GM18520 (cell line): ENCODE results near the gene NCOR1.
"Not testable (repeated sequence)": the region's sequence is repeated elsewhere in the genome, so short reads cannot be mapped to it uniquely, and the experiment has no call there.

Experiments used
- ATAC-seq: cut with Tn5 transposase; IDR thresholded peaks from one replicate; pipeline ENCODE4 v1.9.1; 2021; ENCODE audit not compliant: unreplicated experiment

The NCOR1 gene

DNA sequence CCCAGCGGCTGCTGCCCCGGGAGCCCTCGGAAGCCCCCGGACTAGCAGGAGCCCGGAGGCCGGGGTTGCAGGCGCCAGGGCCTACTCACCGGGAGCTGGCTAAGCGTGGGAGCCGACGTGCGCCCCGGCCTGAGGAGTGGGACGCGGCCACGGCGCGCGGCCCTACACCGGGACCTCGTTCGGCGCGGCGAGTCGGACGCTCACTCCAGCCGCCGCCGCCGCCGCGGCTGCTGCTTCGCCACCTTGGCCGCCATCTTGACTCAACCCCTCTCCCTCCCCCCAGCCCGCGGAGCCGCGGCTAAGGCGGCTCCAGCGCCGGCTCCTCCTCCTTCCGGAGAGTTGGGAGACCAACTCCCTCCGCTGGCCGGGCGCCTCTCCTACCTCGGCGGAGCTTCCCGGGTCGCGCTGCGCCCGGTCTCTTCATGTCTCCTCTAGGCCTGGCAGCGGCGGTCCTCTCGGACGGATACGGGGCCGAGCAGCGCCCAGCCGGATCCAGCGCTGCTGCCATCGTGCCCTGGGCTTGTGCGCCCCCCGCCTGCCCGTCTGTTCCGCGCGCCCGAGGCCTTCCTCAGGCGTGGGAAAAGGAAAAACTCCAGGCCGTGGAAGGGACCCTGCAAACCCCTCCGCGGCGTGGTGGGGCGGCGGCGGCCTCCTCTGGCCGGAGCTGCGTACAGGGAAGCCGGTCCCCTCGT, at the start of gene NCOR1:
TSS of gene NCOR1 (minus strand) at position 262 of the 692 bp plus-strand sequence. CDS start 20,965 bp downstream, outside the sequence.
- peak; percentile 67 for ATAC-seq

DNA sequence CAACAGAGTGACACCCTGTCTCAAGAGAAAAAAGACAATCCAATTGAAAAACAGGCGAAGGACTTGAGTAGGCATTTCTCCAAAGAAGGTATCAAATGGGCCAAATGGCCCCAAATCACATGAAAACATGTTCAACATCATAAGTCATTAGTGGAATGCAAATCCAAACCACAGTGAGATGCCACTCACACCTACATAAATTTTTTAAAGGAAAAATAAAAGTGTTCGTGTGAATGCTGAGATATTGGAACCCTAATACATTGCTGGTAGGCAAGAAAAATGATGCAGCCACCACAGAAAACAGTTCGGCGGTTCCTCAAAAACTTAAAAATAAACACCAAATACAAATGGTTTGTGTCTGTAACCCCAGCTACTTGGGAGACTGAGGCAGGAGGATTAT, 46.9 kb upstream of the NCOR1 start:
- no peak for ATAC-seq

DNA sequence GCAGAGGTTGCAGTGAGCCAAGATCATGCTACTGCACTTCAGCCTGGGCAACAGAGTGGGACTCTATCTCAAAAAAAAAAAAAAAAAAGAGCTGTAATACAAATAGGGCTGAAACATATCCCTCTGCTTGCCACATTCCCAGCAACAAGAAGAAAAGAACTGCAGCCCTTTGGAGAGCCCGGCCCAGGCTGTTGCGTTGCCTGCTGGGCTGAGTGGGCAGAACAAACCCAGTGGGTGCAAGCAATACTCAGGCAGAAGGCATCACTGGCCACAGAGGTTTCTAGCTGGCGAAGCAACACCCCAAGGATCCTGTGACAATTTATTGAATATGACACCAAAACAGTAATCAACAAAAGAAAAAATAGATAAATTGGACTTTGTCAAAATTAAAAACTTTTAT, 45.7 kb upstream of the NCOR1 start:
- no peak for ATAC-seq

DNA sequence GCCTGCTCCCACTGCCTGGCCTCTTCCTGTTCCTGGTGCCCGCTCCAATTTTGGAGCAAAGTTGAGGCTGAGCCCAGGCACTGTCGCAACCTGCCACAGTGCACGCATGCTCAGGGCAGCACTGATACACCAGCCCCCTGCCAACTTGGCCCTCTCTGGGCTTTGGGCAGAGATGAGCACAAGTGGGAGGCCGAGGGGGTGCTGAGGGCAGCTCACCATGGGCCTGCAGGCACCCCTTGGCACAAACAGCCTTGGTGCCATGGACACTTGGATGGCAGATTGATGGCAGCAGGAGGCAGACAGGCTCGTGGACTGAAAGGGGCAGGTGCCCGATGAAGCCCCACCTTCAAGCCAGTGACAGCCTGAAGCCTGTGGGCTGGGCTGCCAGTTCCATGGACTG, 44.6 kb upstream of the NCOR1 start:
- no peak for ATAC-seq

DNA sequence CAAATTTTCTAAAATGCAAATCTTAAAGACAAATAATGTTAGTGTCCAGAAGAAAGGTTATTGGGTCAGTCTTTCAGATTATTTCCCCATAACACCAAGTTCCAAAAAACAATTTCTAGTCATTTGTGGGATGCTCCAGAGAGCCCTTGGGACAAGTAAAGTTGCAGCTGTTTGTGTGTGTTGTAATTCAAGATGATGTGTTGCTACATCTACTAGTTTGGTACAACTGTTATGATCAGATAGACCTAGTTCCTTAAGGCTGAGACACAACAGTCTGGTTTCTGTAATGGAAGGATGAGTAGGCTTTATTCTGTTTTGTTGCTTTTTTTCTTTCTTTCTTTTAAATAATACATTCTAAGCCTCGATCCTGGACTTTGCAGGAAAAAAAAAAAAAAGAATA, 43.6 kb upstream of the NCOR1 start:
- ATAC-seq = no peak

DNA sequence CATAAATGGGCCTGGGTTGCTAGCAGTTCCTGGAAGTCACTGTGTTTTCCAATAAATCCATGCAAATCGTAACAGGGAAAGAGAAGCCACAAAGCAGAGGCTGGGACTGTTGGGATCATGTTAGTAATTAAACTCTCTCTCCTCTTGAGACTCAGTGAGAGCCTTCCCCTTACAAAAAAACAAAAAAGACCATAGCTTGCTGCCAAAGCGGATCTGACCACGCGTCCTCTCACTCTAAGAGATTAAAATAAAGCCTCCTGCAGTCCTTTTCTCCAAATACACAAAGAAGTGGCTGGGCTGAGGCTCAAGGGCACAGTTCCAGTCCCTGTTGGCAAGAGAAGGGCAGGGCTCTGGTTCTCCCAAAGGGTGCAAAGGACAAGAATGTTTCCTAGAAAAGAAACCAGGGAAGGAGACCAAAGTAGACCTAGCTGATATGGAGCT, 40.2 kb upstream of the NCOR1 start:
- no peak for ATAC-seq

DNA sequence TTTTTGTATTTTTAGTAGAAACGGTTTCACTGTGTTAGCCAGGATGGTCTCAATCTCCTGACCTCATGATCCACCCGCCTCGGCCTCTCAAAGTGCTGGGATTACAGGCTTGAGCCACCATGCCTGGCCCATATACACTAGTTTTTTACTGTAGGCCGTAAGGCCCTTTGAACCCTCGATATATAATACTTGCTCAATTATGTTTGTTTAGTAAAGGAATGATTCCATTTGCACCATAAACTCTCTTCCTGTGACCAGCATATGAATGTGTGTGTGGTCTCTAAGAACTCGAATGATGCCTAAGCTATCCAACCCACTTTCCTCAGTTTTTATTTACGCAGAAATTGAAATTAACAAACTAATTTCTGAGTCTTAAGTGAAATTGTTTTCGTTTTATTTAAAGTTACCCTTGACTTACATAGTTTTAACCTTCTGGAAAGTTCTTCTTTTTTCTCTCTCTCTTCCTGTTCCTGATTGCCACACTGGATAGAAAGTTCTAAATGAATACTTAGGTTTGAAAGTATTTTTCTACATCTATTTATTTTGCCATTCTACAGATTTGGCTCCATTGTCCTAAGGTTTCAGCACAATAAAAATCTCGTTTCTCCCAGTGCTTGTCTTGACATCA, 39.6 kb upstream of the NCOR1 start:
- no peak for ATAC-seq

DNA sequence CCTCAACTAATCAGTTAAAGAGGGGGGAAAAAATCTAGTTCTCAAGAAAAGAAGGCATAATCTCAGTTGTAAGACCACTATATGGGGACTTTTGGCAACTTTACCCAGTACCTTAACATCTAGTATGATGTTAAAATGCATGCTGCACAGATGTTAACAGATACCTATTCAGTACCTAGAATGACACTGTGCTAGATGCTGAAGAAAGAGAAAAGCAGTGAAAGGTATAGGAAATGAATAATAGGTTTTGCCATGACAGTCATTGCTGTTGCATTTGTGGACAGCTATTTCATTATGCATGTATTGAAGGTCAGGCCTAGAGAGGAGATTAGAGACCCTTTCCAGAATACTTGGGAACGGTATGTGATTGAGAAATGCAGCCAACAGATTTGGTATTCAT, 36.2 kb upstream of the NCOR1 start:
- no peak for ATAC-seq

DNA sequence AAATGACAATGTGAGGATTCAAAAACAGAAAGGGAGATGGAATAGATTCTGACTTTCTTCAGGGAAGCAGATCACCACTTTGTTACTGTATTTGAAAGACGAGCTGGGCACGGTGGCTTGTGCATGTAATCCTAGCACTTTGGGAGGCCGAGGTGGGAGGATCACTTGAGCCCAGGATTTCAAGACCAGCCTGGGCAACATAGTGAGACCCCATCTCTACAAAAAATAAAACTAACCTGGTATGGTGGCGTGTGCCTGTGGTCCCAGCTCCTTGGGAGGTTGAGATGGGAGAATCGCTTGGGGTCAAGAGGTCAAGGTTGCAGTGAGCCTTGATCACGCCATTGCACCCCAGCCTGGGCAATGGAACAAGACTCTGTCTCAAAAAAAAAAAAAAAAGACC, 35.7 kb upstream of the NCOR1 start:
- ATAC-seq = no peak

DNA sequence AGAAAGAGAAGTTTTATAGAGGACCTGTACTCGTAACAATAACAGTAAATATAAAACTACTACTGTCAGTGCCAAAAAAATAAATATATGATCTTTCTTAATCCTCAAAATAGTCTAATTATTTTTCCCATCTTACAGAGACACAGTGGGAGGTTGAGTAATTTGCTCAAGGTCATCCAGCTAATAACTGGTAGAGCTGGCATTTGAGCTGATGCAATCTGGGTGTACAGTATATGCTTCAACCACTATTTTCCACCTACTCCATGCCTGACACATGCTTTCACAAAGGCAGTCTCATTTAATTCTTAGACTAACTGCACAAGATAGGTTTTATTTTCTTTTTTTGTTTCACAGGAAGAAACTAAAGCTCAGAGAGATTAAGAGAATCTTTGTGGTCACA, 35.3 kb upstream of the NCOR1 start:
- ATAC-seq = no peak

DNA sequence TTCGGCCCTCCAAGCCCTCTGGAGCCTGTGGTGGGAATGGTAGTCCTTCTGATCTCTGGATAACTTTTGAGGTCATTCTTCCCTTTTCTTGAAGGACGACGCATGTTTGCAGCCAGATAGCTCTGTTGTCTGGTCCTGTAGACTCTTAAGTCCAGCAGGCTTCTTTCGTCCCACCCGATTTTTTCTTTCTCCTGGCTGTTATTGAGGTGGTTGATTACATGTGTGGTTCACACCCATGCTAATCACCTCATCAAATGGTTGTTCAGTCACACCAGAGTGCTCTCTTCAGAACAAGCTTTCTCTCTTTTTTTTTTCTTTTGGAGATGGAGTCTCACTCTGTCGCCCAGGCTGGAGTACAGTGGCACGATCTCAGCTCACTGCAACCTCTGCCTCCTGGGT, 32.3 kb upstream of the NCOR1 start:
- ATAC-seq = no peak

DNA sequence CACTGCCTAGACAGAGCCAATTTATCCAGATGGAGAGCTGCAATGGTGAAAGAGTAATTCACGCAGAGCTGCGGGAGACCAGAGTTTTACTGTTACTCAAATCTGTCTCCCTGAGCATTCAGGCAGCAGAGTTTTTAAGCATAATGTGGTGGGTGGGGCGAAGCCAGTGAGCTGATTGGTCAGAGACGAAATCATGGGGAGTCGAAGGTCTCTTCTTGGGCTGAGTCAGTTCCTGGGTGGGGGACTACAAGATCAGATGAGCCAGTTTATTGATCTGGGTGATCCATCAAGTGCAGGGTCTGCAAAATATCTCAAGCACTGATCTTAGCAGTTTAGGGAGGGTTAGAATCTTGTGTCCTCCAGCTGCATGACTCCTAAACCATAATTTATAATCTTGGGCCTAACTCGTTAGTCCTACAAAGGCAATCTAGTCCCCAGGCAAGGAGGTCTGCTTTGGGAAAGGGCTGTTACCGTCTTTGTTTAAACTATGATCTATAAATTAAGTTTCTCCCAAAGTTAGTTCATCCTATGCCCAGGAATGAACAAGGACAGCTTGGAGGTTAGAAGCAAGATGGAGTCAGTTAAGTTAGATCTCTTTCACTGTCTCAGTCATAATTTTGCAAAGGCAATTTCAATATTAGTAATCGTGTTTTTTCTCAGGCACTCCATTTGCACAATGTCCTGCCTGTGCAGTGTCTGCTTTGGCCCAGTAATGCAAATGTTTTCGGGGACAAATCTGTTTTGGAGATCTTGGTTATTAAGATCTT, 28.6 kb upstream of the NCOR1 start:
- no peak for ATAC-seq

DNA sequence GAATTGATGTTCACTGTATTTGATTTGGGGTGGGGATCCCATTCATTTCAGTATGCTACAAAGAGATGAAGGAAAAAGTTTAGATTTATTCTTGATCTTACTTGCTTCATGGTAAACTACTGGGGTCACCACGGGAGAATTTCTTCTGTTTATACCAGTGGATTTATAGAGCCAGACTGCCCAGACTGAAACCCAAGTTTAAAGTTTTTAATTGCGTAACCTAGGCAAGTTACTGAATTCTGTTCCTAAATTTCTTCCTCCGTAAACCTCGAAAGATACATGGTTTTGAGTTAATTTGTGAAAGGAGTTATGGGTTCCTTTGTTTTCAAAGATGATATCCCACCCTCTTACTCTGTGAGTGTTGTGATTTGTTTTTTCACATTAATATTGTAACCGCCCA, 28.1 kb upstream of the NCOR1 start:
- no peak for ATAC-seq

DNA sequence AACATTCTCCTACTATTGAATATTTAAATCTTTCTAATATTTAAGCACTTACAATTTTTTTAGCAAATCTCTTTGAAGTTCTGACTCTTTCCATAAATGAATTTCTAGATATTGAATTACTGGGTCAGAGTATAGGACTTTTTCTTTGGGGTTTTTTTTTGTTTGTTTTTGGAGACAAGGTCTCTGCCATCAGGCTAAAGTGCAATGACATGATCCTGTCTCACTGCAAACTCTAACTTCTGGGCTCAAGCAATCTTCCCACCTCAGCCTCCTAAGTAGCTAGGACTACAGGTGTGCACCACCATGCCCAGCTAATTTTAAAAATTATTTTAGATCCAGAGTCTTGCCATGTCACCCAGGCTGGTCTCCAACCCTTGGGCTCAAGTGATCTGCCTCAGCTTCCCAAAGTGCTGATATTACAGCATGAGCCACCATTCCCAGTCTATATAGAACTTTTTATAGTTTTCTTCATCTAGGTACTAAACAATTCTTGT, 26.6 kb upstream of the NCOR1 start:
- no peak for ATAC-seq

DNA sequence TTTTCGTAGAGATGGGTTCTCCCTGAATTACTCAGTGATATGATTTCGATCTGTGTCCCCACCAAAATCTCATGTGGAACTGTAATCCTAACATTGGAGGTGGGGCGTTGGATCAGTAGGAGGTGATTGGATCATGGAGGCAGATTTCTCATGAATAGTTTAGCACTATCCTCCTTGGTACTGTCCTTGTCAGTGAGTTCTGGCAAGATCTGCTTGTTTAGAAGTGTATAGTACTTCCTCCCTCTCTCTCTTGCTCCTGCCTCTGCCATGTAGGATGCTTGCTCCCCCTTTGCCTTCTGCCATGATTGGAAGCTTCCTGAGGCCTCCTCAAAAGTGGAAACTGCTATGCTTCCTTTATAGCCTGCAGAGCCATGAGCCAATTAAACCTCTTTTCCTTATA, 24.6 kb upstream of the NCOR1 start:
- no peak for ATAC-seq

DNA sequence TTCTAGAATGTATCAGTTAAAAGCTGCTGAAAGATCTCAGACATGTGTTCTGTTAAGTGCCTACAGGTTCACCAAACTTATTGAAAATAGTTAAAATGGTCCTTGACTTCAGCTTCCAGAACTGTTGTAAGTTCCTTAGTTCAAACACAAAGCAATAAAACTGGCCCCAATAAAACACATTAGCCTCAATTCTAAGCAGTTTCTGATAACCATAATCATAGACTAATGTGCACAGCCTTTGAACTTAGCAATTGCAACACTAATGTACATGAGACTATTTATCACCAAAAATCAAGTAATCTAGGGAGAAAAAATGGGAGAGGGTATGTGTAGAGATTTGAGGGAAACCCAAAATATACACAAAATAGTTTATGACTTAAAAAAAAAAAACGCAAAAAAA, 17.1 kb upstream of the NCOR1 start:
- no peak for ATAC-seq

DNA sequence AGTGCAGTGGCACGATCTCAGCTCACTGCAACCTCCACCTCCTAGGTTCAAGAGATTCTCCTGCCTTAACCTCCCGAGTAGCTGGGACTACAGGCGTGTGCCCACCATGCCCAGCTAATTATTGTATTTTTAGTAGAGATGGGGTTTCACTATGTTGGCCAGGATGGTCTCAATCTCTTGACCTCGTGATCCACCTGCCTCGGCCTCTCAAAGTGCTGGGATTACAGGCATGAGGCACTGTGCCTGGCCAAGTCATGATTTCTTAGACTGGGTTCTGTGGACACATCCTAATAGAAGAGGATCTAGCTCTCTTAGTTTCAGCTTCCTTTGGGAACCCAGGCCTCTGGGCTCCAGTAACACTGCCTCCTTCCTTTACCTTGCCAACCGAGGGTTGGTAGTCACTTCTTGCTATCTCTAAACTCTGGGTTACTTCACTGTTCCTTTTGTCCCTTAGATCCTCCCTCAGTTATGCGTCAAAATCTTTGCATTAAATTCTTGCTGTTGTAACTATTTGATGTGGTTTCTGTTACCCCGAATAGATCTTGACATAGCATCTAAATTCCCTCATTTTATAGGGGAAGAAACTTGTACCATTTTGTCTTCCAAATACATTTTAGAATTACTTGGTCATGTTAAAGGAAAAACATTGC, 14.7 kb upstream of the NCOR1 start:
- ATAC-seq = not testable (repeated sequence)

DNA sequence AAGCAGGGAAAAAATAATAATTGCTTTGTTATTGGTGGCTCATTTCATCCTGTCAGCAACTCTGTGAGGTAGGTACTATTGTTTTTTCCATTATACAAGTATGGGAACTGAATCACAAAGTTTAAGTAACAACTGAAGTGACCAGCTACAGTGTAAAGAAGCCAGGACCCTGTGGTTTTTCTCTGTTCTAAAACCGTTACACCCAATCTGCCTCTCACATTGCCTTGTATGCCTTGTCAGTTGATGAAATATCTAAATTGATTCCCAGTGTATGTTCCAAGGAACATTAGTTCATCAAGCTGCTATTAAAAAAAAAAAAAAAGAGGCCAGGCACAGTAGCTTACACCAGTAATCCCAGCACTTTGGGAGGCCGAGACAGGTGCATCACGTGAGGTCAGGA, 7.1 kb upstream of the NCOR1 start:
- no peak for ATAC-seq

DNA sequence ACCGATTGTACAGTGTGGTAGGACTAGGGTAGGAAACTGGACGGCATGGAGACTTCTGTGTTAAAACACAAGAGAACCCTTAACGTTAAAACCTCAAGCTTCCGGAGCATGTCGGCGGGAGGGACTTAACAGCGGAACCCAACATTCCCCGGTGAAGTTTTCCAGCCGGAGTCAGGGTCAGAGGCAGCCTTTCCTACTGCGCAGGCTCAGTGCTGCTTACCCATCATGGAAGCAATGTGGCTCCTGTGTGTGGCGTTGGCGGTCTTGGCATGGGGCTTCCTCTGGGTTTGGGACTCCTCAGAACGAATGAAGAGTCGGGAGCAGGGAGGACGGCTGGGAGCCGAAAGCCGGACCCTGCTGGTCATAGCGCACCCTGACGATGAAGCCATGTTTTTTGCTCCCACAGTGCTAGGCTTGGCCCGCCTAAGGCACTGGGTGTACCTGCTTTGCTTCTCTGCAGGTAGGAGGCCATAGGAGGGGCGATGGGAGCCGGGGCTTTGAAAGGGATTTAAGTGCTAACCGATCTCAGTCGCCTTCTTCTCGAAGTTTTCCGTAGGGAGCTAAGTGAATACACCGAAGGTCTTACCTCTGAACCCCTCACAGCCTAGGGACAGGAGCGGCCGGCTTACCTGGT, 1.8 kb upstream of the NCOR1 start, which contains the start of gene PIGL:
TSS of gene PIGL (plus strand) at position 209 of the 634 bp plus-strand sequence. CDS start at position 226, 17 bp downstream.
- peak; percentile 27 for ATAC-seq

DNA sequence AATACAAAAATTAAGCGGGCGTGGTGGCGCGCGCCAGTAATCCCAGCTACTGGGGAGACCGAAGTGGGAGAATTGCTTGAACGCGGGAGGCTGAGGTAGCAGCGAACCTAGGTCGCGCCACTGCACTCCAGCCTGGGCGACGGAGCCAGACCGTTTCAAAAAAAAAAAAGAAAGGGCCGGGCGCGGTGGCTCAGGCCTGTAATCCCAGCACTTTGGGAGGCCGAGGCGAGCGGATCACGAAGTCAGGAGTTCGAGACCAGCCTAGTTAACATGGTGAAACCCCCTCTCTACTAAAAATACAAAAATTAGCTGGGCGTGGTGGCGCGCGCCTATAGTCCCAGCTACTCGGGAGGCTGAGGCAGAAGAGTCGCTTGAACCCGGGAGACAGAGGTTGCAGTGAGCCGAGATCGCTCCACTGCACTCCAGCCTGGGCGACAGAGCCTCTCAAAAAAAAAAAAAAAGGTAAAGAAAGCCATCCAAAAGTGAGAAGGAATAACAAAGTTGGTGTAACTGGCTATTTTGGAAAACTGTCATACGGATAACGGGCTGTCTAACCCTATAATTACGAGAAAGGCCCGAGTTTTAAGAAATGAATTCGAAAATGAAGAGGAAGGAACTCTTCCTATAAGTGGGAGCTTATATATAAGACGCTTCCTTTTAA, 1.1 kb upstream of the NCOR1 start:
- ATAC-seq = not testable (repeated sequence)
